H9 (cell line): ENCODE measurements around the gene COL5A2. TPM values are rescaled to one million over a fixed set of nuclear protein-coding genes. Genes with fewer than 3 reads are reported as not detected.

Experiments
- DNase-seq: peaks from one replicate; pipeline ENCODE4 v3.0.0-alpha.2; 2017
- H2AFZ ChIP-seq: one replicate; pipeline ENCODE4 v1.6.1; 2013; ENCODE audit warnings: mild to moderate bottlenecking, low read length, control low read depth, moderate library complexity
- H2AK5ac ChIP-seq: 2 replicates; pipeline ENCODE4 v1.6.1; 2013; ENCODE audit warnings: low read length, control low read depth, mixed read lengths; ENCODE audit not compliant: insufficient read length
- H2BK120ac ChIP-seq: one replicate; pipeline ENCODE4 v1.6.1; 2013; ENCODE audit warnings: low read depth, mild to moderate bottlenecking, low read length, control low read depth, inconsistent platforms; ENCODE audit not compliant: poor library complexity, severe bottlenecking
- H2BK12ac ChIP-seq: 2 replicates; pipeline ENCODE4 v1.6.1; 2013; ENCODE audit warnings: low read length, control low read depth, mixed read lengths, low read depth; ENCODE audit not compliant: insufficient read length
- H2BK15ac ChIP-seq: 2 replicates; pipeline ENCODE4 v1.6.1; 2013; ENCODE audit warnings: low read depth, low read length, control low read depth
- H2BK20ac ChIP-seq: one replicate; pipeline ENCODE4 v1.6.1; 2013; ENCODE audit warnings: low read depth, mild to moderate bottlenecking, low read length, control low read depth, inconsistent platforms; ENCODE audit not compliant: poor library complexity, severe bottlenecking
- H2BK5ac ChIP-seq: 2 replicates; pipeline ENCODE4 v1.6.1; 2013; ENCODE audit warnings: low read length, control low read depth, mixed read lengths; ENCODE audit not compliant: insufficient read length
- H3K14ac ChIP-seq: 2 replicates; pipeline ENCODE4 v1.6.1; 2013; ENCODE audit warnings: low read length, control low read depth; ENCODE audit not compliant: insufficient read depth
- H3K18ac ChIP-seq: 2 replicates; pipeline ENCODE4 v1.6.1; 2013; ENCODE audit warnings: low read depth, mild to moderate bottlenecking, mixed read lengths, low read length, control low read depth; ENCODE audit not compliant: insufficient read length
- H3K23ac ChIP-seq: 2 replicates; pipeline ENCODE4 v1.6.1; 2013; ENCODE audit warnings: low read length, control low read depth, mixed read lengths, low read depth; ENCODE audit not compliant: insufficient read length
- H3K23me2 ChIP-seq: 2 replicates; pipeline ENCODE4 v1.6.1; 2013; ENCODE audit warnings: low read depth, mild to moderate bottlenecking, mixed read lengths, low read length, control low read depth; ENCODE audit not compliant: insufficient read length, poor library complexity, severe bottlenecking
- H3K27ac ChIP-seq: 2 replicates; pipeline ENCODE4 v1.5.1; 2013; ENCODE audit warnings: low read length, control low read depth, mixed read lengths, low read depth; ENCODE audit not compliant: insufficient read length
- H3K27me3 ChIP-seq: 2 replicates; pipeline ENCODE4 v1.6.1; 2013; ENCODE audit warnings: low read length, control low read depth, inconsistent platforms; ENCODE audit not compliant: insufficient read depth
- H3K4ac ChIP-seq: 2 replicates; pipeline ENCODE4 v1.6.1; 2013; ENCODE audit warnings: low read depth, mild to moderate bottlenecking, control low read depth, inconsistent platforms, low read length, moderate library complexity
- H3K4me1 ChIP-seq: 2 replicates; pipeline ENCODE4 v1.6.1; 2013; ENCODE audit warnings: low read length, control low read depth, inconsistent platforms; ENCODE audit not compliant: insufficient read depth
- H3K4me2 ChIP-seq: 2 replicates; pipeline ENCODE4 v1.6.1; 2013; ENCODE audit warnings: low read length, control low read depth, mixed read lengths; ENCODE audit not compliant: insufficient read length, insufficient read depth
- H3K56ac ChIP-seq: 2 replicates; pipeline ENCODE4 v1.6.1; 2013; ENCODE audit warnings: low read depth, mild to moderate bottlenecking, mixed read lengths, low read length, control low read depth; ENCODE audit not compliant: insufficient read length
- H3K79me1 ChIP-seq: 2 replicates; pipeline ENCODE4 v1.6.1; 2013; ENCODE audit warnings: low read depth, mild to moderate bottlenecking, moderate library complexity, low read length, control low read depth, inconsistent platforms; ENCODE audit not compliant: insufficient read depth, poor library complexity, severe bottlenecking
- H3K79me2 ChIP-seq: 2 replicates; pipeline ENCODE4 v1.6.1; 2013; ENCODE audit warnings: low read length, control low read depth, inconsistent platforms; ENCODE audit not compliant: insufficient read depth
- H3K9ac ChIP-seq: 2 replicates; pipeline ENCODE4 v1.6.1; 2013; ENCODE audit warnings: low read length, control low read depth, mixed read lengths; ENCODE audit not compliant: insufficient read length; ENCODE audit errors: extremely low read depth
- H3K9me3 ChIP-seq: one replicate; pipeline ENCODE4 v1.6.1; 2013; ENCODE audit warnings: low read depth, low read length, inconsistent platforms; ENCODE audit not compliant: control insufficient read depth
- H3T11ph ChIP-seq: one replicate; pipeline ENCODE4 v1.6.1; 2013; ENCODE audit warnings: mild to moderate bottlenecking, low read length, control low read depth, inconsistent platforms
- H4K20me1 ChIP-seq: one replicate; pipeline ENCODE4 v1.6.1; 2013; ENCODE audit not compliant: control insufficient read depth, insufficient read length, insufficient read depth
- H4K5ac ChIP-seq: 2 replicates; pipeline ENCODE4 v1.6.1; 2013; ENCODE audit warnings: low read depth, mild to moderate bottlenecking, mixed read lengths, low read length, control low read depth; ENCODE audit not compliant: insufficient read length
- H4K8ac ChIP-seq: replicated peaks from 2 replicates; pipeline ENCODE4 v1.6.1; 2013; ENCODE audit warnings: low read length, control low read depth, mixed read lengths, low read depth; ENCODE audit not compliant: insufficient read length
- H4K91ac ChIP-seq: 2 replicates; pipeline ENCODE4 v1.6.1; 2013; ENCODE audit warnings: low read depth, mild to moderate bottlenecking, moderate library complexity, mixed read lengths, low read length, control low read depth; ENCODE audit not compliant: insufficient read length
- H3K27ac Mint-ChIP-seq, 3 experiments: 2 replicates in 2 of 3; 3 replicates in 1 of 3; pipeline ENCODE4 v1.8.0; 2020 to 2021; ENCODE audit warnings: mixed read lengths in 3 of 3, mild to moderate bottlenecking in 1 of 3, moderate library complexity in 1 of 3
- H3K27me3 Mint-ChIP-seq: 2 replicates; pipeline ENCODE4 v1.8.0; 2021; ENCODE audit warnings: low read depth, mild to moderate bottlenecking, moderate library complexity, mixed read lengths
- H3K36me3 Mint-ChIP-seq, 3 experiments: 2 replicates in 2 of 3; 3 replicates in 1 of 3; pipeline ENCODE4 v1.8.0; 2020 to 2021; ENCODE audit warnings: low read depth in 3 of 3, mixed read lengths in 3 of 3; ENCODE audit not compliant: insufficient read depth in 1 of 3
- H3K4me1 Mint-ChIP-seq, 2 experiments: 2 replicates each; pipeline ENCODE4 v1.8.0; 2020; ENCODE audit warnings: mixed read lengths in 2 of 2
- H3K4me3 Mint-ChIP-seq, 2 experiments: 2 replicates in 1 of 2; 3 replicates in 1 of 2; pipeline ENCODE4 v1.8.0; 2020 to 2021; ENCODE audit warnings: mild to moderate bottlenecking in 2 of 2, mixed read lengths in 2 of 2, moderate library complexity in 1 of 2
- H3K9me3 Mint-ChIP-seq, 2 experiments: 2 replicates in 1 of 2; 3 replicates in 1 of 2; pipeline ENCODE4 v1.8.0; 2020; ENCODE audit warnings: mild to moderate bottlenecking in 2 of 2, mixed read lengths in 2 of 2, moderate library complexity in 1 of 2
- CTCF ChIP-seq: fragments of 200-600 bp; sonication (generic); conservative IDR thresholded peaks from 3 replicates; pipeline ENCODE4 v1.8.0; 2021; ENCODE audit warnings: antibody characterized with exemption, mild to moderate bottlenecking
- WGBS: extraction: QIAGEN DNeasy Blood & Tissue Kit; methylation state at CpG from one replicate; pipeline ENCODE4 v1.1.7; 2013; ENCODE audit warnings: missing lambda C conversion rate, low lambda C conversion rate, mixed read lengths; ENCODE audit not compliant: insufficient read length; ENCODE audit errors: extremely low coverage; 5-methylcytosine and 5-hydroxymethylcytosine counted together
- total RNA-seq: library from RNA; stranded (reverse); gene quantifications from 2 replicates; pipeline ENCODE4 v1.2.1, GENCODE V29; 2021

The COL5A2 gene
- total RNA-seq, 1 experiment from 2014 or later = 10.5 TPM

GRCh38 chr2:189097934-189098333 is 81.6 kb downstream of the COL5A2 start:
- H3K23me2 ChIP-seq = no peaks in the 10 kb centered on the region
- H3K79me2 ChIP-seq = no peaks in the 10 kb centered on the region
- H3K23ac ChIP-seq = no peak overlapping the region
- no peak overlapping the region for H2AFZ ChIP-seq
- no peak overlapping the region for H2BK20ac ChIP-seq
- no peak for TF ChIP-seq CTCF
- no peak overlapping the region for H3K27ac Mint-ChIP-seq
- H3K4me1 Mint-ChIP-seq = no peaks in the 10 kb centered on the region
- H3K79me1 ChIP-seq = no peaks in the 10 kb centered on the region
- H3K9me3 ChIP-seq = no peaks in the 10 kb centered on the region
- no peak overlapping the region for H3K14ac ChIP-seq
- H3T11ph ChIP-seq = no peak overlapping the region
- no peak overlapping the region for H4K5ac ChIP-seq
- H4K20me1 ChIP-seq = no peaks in the 10 kb centered on the region
- H3K18ac ChIP-seq = no peak overlapping the region
- H3K4me1 ChIP-seq = no peaks in the 10 kb centered on the region
- H3K4me2 ChIP-seq = no peak overlapping the region
- no peak overlapping the region for H3K56ac ChIP-seq
- H3K4me3 Mint-ChIP-seq = no peak overlapping the region
- no peak overlapping the region for H4K8ac ChIP-seq
- H4K91ac ChIP-seq = no peak overlapping the region
- H2BK15ac ChIP-seq = no peak overlapping the region
- H3K27me3 ChIP-seq = no peaks in the 10 kb centered on the region
- no peaks in the 10 kb centered on the region for H3K27me3 Mint-ChIP-seq
- no peak overlapping the region for H2BK12ac ChIP-seq
- H3K9ac ChIP-seq = no peak overlapping the region
- no peak overlapping the region for H2AK5ac ChIP-seq
- no peak overlapping the region for H2BK5ac ChIP-seq
- H3K4ac ChIP-seq = no peak overlapping the region
- no peaks in the 10 kb centered on the region for H3K9me3 Mint-ChIP-seq
- DNase-seq = no peak
- no peaks in the 10 kb centered on the region for H3K36me3 Mint-ChIP-seq
- H3K27ac ChIP-seq = no peak overlapping the region
- WGBS = no CpG with 5 or more reads among the region's 1 CpG
- no peak overlapping the region for H2BK120ac ChIP-seq
